ENCODE measurements around the gene DOP1A. TPM values are rescaled to one million over a fixed set of nuclear protein-coding genes. Genes with fewer than 3 reads are reported as not detected.

DOP1A gene
- total and polyA plus RNA-seq, 12 donors: 2.5 to 26.8 (median 20.8) TPM

- H3K4me3 ChIP-seq: no peak overlapping the region
- H3K9me3 ChIP-seq: no peaks in the 10 kb centered on the region
- peaks cover 0 to 4% (median 0%) of the 10 kb centered on the region in 9 donors for H3K4me1 ChIP-seq
- H3K27me3 ChIP-seq: no peaks in the 10 kb centered on the region
- no peak overlapping the region for H3K27ac ChIP-seq
- DNase-seq: no peak
- peaks cover 0 to 4% (median 0%) of the 10 kb centered on the region in 9 donors for H3K36me3 ChIP-seq
- ATAC-seq: no peak
- intact Hi-C loops (cut with DNase I): loop anchor here in 4 of 10 donors (1.0 to 10.0 kb wide), 3 partner anchors 150 to 972 kb away; partner anchors contain the start of genes DOP1A (in 4 of the 4), UBE3D (in 3 of the 4) and IBTK (in 1 of the 4)
- TF ChIP-seq, protein P1, sequence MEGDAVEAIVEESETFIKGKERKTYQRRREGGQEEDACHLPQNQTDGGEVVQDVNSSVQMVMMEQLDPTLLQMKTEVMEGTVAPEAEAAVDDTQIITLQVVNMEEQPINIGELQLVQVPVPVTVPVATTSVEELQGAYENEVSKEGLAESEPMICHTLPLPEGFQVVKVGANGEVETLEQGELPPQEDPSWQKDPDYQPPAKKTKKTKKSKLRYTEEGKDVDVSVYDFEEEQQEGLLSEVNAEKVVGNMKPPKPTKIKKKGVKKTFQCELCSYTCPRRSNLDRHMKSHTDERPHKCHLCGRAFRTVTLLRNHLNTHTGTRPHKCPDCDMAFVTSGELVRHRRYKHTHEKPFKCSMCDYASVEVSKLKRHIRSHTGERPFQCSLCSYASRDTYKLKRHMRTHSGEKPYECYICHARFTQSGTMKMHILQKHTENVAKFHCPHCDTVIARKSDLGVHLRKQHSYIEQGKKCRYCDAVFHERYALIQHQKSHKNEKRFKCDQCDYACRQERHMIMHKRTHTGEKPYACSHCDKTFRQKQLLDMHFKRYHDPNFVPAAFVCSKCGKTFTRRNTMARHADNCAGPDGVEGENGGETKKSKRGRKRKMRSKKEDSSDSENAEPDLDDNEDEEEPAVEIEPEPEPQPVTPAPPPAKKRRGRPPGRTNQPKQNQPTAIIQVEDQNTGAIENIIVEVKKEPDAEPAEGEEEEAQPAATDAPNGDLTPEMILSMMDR (IDR thresholded peaks at IDR 0.05): no peak
Observed at GRCh38 chr6:83216806-83217205, 149.3 kb downstream of the DOP1A start.

Other genes starting within 250 kb of the DOP1A start
- gene UBE3D, start 1.8 kb upstream of the DOP1A start, total RNA-seq: 1 to 10 TPM; 1.9 to 3.1 (median 2.6) TPM
- 1 to 10 TPM; 2.1 to 4.6 TPM for gene UBE3D, start 1.8 kb upstream of the DOP1A start, polyA plus RNA-seq
- 10 to 100 TPM; 12.7 to 23.4 (median 17.0) TPM for gene PGM3, start 125.6 kb downstream of the DOP1A start, total RNA-seq
- gene PGM3, start 125.6 kb downstream of the DOP1A start, polyA plus RNA-seq: 10 to 100 TPM in 1 of 2 donors, 1 to 10 TPM in 1; 5.3 to 13.6 TPM
- gene RWDD2A, start 125.7 kb downstream of the DOP1A start, total RNA-seq: 1 to 10 TPM; 2.8 to 4.2 (median 3.4) TPM
- gene RWDD2A, start 125.7 kb downstream of the DOP1A start, polyA plus RNA-seq: 1 to 10 TPM; 1.9 to 2.5 TPM